ENCODE results near the gene PI4KB.

DNA sequence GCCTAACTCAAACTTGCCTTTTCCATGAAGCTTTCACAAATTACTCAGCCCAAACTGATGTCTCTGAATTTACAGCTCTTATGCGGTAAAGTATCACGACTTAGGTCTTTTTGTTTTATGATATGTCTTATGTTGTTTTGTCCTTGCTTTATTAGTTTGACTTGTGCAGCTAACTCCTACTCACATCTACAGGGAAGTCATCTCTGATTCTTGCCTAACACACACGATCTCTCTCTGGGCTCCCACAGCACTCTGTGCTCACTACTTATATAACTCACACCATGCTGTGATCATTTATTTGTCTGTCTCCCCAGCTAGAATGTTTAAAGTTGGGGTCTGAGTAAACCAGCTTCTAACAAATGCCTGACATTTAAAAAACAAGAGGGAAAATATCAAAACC is 9.3 kb upstream of the PI4KB start:
- TF ChIP-seq POLR2A (IDR thresholded peaks at IDR 0.05) (no peak), CTCF (IDR thresholded peaks at IDR 0.05) (no peak)
